Esophagus mucosa (tissue), 1 donor: ENCODE measurements around the gene LSM2. TPM values are rescaled to one million over a fixed set of nuclear protein-coding genes. Genes with fewer than 3 reads are reported as not detected.
"Not testable (repeated sequence)": the region's sequence is repeated elsewhere in the genome, so short reads cannot be mapped to it uniquely, and the experiment has no call there.

Experiments used
- ATAC-seq: fragments of 200-7000 bp; cut with Tn5 transposase; one replicate; pipeline ENCODE4 v1.9.1; 2020
- total RNA-seq: library from RNA; stranded (reverse); gene quantifications from one replicate; pipeline ENCODE4 v1.2.4, GENCODE V29; 2023
- donor health status: DM: yes; HTN: yes; CAD: no.

Gene LSM2
- total RNA-seq, 1 donor from 2014 or later, result 45.0 TPM

DNA sequence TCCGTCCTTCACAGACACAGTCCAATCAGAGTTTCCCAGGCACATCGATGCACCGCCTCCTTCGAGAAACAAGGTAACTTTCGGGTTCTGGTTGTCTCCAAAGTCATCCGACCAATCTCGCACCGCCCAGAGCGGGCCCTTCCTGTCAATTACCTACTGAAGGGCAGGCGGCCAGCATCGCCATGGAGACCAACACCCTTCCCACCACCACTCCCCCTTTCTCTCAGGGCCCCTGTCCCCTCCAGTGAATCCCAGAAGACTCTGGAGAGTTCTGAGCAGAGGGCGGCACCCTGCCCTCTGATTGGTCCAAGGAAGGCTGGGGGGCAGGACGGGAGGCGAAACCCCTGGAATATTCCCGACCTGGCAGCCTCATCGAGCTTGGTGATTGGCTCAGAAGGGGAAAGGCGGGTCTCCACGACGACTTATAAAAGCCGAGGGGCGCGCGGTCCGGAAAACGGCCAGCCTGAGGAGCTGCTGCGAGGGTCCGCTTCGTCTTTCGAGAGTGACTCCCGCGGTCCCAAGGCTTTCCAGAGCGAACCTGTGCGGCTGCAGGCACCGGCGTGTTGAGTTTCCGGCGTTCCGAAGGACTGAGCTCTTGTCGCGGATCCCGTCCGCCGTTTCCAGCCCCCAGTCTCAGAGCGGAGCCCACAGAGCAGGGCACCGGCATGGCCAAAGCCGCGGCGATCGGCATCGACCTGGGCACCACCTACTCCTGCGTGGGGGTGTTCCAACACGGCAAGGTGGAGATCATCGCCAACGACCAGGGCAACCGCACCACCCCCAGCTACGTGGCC is 20.7 kb upstream of the LSM2 start, which contains the start of gene HSPA1B:
Gene HSPA1B (plus strand): TSS at position 453 of the 794 bp plus-strand sequence. CDS start 213 bp downstream, at position 666.
- ATAC-seq, result peak; percentile 93

DNA sequence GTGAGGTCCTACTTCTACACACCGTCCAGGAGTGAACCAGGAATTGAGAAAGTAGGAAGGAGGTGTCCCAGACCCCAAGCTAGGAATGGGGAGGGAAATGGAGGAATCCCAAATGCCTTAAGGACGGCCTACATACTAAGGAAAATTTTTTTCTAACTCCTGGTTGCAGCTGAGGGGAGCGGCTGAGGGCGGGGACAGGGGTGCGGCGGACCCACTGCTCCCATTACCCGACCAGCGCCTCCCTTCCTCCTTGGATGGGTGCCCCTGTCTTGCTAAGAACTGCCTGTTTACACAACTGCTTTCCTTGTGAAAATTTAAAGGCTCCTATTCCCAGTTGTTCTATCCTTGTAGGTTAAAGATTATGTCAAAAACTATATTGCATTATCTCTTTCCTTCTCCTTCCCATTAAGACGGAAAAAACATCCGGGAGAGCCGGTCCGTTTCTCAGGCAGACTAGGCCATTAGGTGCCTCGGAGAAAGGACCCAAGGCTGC is 20.1 kb upstream of the LSM2 start:
- peak; percentile 59 for ATAC-seq

DNA sequence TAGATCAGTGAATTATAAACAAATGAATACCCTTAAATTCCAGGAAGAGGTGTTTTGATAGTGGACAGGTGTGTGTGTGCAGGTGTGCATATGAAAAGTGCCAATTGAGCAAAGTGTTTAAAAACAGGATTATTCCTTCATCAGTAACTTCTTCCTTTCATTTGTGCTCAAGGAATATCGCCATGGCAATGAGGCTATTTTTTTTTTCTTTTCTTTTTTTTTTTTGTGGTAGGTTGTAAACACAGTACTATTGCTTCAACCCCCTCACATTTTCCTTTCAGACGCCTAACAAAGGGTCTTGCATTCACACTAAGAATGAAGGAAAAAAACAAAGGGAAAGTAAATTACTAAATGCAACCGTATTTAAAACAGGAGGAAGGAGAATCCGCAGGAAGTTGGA is 18.8 kb upstream of the LSM2 start:
- ATAC-seq, result no peak

DNA sequence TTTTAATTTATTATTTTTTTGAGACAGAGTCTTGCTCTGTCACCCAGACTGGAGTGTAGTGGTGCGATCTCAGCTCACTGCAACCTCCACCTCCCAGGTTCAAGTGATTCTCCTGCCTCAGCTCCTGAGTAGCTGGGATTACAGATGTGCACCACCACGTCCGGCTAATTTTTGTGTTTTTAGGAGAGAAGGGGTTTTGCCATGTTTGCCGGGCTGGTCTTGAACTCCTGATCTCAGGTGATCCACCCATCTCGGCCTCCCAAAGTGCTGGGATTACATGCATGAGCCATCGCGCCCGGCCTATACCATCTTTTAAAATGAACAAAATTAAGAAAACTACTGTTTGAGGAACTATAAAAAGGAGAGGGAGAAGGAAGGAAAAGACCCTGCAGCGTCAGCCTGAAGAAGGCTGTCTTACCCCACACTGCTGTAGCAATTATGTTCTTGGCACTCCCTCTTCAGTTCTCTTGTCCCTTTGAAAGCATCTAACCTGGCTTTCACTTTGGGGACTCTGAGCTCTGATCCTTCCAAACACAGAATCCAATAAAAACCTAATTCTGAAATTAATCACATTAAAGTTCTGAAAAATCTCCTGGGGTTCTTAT is 16.9 kb upstream of the LSM2 start:
- ATAC-seq, result not testable (repeated sequence)

DNA sequence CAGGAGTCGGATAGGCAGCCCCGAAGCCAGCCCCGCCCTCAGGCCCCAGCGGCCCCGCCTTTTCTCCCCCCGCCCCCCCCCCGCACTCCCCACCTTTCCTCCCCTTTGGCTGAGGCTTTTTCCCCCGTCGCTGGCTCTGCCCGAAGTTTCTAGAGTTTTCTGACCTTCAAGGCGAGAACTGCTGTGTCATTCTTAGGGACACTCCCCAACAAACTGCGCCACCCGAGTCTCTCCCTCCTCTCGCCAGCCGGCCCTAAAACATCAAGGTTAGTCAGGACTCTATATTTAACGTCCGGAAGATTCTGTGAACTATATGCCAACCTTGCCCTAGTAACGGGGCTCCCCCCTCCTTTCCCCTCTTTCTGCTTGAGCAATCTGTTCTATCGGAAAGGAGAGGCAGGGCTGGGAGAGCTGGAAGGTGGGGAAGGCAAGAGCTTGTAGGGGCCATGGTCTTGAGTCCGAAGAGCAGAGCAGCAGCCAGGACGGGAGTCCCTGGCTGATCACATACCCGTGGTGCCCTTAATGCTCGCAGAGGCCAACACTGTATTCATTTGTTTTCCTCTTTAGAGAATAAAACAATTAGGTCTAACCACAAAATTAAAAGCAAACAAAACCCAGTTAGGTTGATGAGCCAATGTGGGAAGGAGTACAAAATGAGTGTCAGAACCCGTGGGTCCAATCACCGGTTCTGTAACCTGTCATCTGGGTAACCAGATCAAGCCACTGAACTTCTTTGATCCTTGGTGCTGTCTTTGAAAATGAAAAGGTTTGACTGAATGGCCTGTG is 15.5 kb upstream of the LSM2 start:
- ATAC-seq, result peak; percentile 51

DNA sequence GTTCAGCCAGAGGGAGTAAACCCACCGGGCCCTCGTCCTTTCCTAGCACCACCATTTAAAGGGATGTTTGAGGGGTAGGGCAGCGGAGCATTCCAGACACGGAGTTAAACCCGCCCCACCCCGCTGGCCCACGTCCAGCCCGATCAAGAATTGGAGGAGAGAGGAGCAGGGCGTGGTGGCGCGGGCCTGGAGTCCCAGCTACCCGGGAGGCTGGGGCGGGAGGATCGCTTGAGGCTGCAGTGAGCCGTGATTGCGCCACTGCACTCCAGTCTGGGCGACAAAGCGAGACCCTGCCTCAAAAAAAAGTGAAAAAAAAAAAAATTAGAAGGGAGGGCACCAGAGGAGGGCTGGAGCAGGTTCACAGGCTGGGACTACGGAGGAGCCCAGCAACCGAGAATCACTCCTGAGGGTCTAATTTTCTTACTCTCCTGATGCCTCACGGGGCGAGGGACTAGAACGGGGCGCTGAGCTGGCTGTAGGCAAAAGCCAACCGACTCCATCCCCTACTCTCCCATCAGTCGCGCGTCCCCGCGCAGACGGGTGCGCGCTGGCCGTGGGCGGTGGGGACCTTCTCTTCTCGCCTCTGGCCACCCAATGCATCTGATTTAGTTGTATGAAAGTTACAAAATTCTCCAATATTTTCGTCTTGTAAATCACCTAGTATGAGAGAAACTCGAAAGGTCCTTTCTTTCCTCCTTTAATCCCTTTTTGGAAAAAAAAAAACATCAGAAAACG is 14.7 kb upstream of the LSM2 start:
- peak; percentile 35 for ATAC-seq

DNA sequence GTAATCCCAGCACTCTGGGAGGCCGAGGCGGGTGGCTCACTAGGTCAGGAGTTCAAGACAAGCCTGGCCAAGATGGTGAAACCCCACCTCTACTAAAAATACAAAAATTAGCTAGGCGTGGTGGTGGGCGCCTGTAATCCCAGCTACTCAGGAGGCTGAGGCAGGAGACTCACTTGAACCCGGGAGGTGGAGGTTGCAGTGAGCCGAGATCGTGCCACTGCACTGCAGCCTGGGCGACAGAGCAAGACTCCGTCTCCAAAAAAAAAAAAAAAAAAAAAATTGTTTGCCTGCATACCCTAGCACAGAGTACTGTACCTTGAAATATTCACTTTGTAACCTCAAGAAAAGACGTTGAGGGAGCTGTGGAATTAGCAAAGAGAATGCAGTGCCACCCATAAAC is 13.6 kb upstream of the LSM2 start:
- ATAC-seq, result not testable (repeated sequence)

DNA sequence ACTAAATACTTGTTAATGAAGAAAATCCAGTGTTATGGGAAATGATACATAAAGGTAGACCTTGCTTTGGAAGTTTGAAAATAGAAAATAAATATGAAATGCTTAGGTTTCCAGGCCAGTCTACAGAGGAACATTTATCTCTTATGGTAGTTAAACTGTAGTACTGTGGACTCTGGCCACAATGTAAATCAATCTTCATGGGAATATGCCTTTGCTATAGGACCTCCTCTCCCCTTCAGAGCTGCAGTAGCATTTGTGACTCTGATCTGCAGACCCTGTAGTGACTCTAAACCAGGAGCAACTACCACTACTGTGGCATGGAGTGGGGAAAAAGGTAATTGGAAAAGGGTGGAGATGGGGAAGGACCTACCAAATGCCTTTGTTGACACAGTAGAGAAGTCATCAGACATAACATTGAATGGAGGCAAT is 13.1 kb upstream of the LSM2 start:
- ATAC-seq, result no peak

DNA sequence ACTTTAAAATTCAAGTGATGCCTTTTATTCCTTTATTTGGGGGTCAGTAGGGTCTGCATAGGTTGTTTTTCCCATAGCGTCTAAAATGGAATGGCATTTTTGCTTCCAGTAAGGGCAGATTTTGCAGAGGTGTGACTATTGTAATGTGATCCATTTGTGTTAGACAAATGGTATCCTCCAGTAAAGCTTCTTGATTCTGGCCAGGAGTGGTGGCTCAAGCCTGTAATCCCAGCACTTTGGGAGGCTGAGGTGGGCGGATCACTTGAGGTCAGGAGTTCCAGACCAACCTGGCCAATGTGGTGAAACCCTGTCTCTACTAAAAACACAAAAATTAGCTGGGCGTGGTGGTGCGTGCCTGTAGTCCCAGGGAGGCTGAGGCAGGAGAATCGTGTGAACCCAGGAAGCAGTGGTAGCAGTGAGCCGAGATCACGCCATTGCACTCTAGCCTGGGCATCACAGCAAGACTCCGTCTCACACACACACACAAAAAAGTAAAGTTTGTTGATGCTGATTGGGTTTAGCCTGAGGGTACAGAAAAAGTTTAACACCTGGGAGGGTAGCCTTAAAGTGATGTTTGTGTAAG is 11.3 kb upstream of the LSM2 start:
- not testable (repeated sequence) for ATAC-seq

DNA sequence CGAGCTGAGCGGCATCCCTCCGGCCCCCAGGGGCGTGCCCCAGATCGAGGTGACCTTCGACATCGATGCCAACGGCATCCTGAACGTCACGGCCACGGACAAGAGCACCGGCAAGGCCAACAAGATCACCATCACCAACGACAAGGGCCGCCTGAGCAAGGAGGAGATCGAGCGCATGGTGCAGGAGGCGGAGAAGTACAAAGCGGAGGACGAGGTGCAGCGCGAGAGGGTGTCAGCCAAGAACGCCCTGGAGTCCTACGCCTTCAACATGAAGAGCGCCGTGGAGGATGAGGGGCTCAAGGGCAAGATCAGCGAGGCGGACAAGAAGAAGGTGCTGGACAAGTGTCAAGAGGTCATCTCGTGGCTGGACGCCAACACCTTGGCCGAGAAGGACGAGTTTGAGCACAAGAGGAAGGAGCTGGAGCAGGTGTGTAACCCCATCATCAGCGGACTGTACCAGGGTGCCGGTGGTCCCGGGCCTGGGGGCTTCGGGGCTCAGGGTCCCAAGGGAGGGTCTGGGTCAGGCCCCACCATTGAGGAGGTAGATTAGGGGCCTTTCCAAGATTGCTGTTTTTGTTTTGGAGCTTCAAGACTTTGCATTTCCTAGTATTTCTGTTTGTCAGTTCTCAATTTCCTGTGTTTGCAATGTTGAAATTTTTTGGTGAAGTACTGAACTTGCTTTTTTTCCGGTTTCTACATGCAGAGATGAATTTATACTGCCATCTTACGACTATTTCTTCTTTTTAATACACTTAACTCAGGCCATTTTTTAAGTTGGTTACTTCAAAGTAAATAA is 10.6 kb upstream of the LSM2 start:
- not testable (repeated sequence) for ATAC-seq

DNA sequence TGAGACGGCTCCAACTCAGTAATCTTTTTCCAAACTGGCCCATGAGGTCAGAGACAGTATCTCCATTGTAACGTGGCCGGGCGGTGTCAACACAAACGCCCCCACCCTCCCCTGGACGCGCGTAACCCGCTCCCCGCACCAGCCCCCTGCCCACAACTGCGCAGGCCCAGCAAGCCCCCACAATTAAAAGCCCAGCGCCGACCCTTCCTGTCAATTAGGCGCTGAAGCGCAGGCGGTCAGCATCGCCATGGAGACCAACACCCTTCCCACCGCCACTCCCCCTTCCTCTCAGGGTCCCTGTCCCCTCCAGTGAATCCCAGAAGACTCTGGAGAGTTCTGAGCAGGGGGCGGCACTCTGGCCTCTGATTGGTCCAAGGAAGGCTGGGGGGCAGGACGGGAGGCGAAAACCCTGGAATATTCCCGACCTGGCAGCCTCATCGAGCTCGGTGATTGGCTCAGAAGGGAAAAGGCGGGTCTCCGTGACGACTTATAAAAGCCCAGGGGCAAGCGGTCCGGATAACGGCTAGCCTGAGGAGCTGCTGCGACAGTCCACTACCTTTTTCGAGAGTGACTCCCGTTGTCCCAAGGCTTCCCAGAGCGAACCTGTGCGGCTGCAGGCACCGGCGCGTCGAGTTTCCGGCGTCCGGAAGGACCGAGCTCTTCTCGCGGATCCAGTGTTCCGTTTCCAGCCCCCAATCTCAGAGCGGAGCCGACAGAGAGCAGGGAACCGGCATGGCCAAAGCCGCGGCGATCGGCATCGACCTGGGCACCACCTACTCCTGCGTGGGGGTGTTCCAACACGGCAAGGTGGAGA is 8.5 kb upstream of the LSM2 start, which contains the start of the genes HSPA1A and HSPA1L:
Gene HSPA1A (plus strand): TSS at position 519 of the 814 bp plus-strand sequence. CDS start 214 bp downstream, at position 733.
Gene HSPA1L (minus strand): TSS at position 259 of the 814 bp plus-strand sequence. CDS start 3,311 bp downstream, outside the sequence.
- peak; percentile 71 for ATAC-seq

DNA sequence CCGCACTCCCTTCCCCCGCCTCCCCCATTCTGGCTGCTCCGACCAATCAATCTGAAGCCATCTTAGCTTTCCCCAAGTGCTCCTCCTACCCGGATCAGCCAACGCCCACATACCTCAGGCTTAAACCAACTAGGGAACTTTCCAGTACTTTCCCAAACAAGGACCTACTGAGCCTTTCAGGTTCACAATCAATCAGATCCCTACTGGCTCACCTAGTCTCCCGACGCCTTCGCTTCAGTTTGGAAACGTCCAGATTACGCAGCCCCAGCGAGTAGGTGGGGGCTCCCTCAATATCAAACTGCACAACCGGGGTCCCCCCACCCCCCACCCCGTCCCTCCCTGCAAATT is 7.9 kb upstream of the LSM2 start:
- ATAC-seq, result peak; percentile 86

DNA sequence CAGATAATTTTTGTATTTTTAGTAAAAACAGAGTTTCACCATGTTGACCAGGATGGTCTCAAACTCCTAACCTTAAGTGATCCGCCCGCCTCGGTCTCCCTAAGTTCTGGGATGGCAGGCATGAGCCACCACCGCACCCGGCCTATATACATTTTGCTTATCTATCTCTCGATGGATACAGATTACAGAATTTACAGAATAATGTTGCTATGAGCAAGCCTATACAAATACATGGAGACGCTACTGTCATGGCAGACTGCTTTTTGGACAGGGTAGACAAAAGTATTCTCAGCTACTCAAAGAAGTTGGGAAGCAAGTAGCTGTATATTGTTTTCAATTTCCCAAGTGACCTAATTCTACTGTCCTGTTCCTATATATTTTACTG is 6.7 kb upstream of the LSM2 start:
- no peak for ATAC-seq

DNA sequence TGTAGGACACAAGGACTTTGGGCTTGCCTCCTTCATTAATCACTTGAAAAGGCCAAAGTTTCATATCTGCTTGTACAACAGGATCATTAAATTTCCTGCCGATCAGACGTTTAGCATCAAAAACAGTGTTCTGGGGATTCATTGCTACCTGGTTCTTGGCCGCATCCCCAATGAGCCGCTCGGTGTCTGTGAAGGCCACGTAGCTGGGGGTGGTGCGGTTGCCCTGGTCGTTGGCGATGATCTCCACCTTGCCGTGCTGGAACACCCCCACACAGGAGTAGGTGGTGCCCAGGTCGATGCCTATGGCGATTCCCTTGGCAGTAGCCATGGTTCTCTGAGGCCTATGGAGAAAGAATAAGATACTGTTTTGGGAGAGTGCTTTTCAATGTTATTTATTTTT is 4.9 kb upstream of the LSM2 start:
- no peak for ATAC-seq

DNA sequence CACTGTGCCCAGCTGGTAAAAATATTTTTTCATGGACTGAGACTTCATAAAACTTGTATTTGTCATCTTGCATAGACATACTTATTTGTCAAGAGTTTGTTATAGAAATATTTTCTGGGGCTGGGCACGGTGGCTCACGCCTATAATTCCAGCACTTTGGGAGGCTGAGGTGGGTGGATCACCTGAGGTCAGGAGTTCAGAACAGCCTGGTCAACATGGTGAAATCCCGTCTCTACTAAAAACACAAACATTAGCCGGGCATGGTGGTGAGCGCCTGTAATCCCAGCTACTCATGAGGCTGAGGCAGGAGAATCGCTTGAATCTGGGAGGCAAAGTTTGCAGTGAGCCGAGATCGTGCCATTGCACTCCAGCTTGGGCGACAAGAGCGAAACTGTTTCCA is 1.8 kb upstream of the LSM2 start:
- ATAC-seq, result not testable (repeated sequence)

DNA sequence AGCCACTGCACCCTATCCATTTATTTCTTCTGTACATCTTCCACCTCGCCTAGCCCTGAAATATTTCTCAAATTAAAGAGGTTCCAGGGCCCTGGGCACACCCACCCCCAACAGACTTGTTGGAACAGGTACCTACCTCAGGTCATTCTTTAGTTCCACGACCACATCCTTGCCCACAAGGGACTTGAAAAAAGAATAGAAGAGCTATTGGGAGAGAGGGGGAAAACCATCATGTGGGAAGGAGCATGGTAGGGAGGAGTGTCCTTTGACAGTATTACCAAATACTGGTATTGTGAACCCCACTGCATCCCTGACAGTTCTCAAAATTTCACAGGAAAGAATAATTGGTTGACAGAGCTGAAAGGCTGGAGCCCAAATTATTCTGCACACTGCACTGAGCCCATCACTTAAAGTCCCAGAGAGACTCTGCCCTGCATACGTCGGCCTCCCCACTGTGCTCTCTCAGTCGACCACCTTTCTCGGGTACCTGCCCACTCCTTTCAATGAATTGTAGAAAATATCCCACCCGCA is 762 bp downstream of the LSM2 start:
- ATAC-seq, result peak; percentile 19

DNA sequence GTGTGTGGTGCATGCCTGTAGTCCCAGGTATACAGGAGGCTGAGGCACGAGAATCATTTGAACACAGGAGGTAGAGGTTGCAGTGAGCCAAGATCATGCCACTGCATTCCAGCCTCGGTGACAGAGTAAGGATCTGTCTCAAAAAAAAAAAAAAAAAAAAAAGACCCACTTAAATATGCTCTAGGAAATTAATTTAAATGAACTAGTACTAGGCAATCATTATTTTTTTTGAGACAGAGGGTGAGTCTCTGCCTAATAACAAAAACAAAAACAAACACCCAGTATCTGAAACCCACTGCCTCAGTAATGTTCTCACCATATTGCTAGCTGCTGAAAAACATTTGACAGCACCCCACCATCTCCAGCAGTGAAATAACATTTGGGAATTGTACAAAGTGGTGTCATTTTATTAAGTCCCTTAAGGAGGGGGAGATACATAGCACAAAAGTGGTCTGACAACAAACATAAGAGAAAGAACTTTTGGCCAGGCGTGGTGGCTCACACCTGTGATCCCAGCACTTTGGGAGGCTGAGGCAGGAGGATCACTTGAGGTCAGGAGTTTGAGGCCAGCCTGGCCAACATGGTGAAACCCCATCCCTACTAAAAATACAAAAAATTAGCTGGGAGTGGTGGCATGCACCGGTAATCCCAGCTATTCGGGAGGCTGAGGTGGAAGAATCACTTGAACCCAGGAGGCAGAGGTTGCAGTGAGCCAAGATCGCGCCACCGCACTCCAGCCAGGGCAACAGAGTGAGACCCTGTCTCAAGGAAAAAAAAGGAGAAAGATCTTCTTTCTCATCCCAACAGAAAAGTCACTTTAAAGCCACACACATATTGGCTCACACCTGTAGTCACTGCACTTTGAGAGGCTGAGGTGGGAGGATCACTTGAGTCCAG is 5.5 kb downstream of the LSM2 start:
- not testable (repeated sequence) for ATAC-seq

DNA sequence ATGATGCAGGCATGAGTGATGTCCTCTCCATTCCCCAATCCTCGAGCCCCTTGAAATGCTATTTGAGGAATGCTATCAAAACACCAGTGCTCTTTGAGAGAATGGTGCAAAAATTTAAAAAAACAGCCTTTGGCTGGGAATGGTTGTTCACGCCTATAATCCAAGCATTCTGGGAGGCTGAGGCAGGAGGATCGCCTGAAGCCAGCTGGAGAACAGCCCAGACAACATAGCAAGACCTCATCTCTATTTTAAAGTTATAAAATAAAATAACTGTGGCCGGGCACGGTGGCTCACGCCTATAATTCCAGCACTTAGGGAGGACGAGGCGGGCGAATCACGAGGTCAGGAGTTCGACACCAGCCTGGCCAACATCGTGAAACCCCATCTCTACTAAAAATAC is 7.0 kb downstream of the LSM2 start:
- ATAC-seq, result no peak

DNA sequence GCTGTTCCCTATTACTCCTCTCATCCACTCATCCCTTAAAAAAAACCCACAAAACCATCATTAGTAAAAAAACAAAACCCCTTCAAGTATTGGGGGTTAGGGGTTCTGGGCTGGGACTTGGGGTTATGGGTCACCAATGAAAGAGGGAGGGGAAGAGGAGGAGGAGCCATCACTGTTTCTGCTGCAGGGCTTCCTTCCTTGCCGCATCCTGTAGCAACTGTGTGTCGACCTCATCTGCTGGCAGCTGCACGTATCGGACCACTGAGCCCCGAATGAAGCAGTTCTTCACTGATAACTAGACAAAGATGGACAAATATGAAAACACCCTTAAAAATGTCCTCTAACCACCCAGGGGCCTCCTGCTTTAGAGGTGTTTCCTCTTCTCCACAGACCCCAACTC is 9.2 kb downstream of the LSM2 start:
- ATAC-seq, result no peak
